ENCODE measurements around the gene ATP1B1. TPM values are rescaled to one million over a fixed set of nuclear protein-coding genes. Genes with fewer than 3 reads are reported as not detected.

Gene ATP1B1
- total and polyA plus RNA-seq, 2 of the 13 experiments (the other 11 are each of a cell fraction or from before 2014, with no cell fraction given) = 134 to 135 TPM

DNA sequence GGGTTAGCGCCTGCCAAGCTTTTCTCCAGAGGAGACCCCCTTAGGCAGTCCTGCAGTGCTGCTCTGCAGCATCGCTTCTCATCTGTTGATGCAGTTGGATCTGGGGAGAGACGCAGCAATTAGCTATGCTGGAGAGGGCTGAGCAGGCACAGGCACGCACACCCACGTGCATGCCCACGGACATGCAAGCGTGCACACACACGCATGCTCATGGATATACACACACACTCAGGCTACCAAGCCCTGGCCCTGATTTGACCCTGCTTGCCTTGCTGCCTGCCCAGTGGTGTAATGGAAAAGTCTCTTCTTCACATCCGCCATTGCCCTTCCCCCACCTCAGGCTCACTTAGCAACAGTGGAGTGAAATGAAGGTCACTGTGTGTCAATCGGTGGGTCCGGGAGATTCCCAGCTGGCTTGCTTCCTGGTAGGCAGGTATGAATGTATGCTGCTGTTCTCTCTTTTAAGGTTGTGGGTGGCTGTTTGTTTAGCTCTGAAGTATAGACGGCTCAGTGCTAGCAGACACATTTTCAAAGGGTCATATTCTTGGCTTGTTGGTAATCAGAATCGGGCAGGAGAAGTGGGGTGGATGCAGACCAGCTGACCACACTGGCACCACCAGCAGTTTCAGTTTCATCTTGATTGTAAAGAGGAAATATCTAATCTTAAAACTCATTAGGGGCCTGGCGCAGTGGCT, 9.5 kb downstream of the ATP1B1 start (continued):
- TF ChIP-seq, protein P1, sequence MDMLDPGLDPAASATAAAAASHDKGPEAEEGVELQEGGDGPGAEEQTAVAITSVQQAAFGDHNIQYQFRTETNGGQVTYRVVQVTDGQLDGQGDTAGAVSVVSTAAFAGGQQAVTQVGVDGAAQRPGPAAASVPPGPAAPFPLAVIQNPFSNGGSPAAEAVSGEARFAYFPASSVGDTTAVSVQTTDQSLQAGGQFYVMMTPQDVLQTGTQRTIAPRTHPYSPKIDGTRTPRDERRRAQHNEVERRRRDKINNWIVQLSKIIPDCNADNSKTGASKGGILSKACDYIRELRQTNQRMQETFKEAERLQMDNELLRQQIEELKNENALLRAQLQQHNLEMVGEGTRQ (IDR thresholded peaks at IDR 0.05; ENCODE audit: low read depth, low read length) = no peak
- TF ChIP-seq, protein P1 (CRISPR knock-in tag; IDR thresholded peaks at IDR 0.05; ENCODE audit: borderline replicate concordance) = no peak
- TF ChIP-seq, protein P2, sequence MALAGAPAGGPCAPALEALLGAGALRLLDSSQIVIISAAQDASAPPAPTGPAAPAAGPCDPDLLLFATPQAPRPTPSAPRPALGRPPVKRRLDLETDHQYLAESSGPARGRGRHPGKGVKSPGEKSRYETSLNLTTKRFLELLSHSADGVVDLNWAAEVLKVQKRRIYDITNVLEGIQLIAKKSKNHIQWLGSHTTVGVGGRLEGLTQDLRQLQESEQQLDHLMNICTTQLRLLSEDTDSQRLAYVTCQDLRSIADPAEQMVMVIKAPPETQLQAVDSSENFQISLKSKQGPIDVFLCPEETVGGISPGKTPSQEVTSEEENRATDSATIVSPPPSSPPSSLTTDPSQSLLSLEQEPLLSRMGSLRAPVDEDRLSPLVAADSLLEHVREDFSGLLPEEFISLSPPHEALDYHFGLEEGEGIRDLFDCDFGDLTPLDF (CRISPR knock-in tag; IDR thresholded peaks at IDR 0.05) = 0 out of 2 replicates have a peak, but pooled peaks have one; percentile 31
- TF ChIP-seq ZNF138 (CRISPR knock-in tag; IDR thresholded peaks at IDR 0.05; ENCODE audit: low read depth) (no peak), SNAPC2 (CRISPR knock-in tag; IDR thresholded peaks at IDR 0.05) (no peak), ZNF879 (CRISPR knock-in tag; IDR thresholded peaks at IDR 0.05) (no peak), MTF1 (CRISPR knock-in tag; IDR thresholded peaks at IDR 0.05) (no peak), TCF7 (IDR thresholded peaks at IDR 0.05; ENCODE audit: low read depth) (peak; percentile 67; the same call in 1 of the 2 replicates), SRSF9 (IDR thresholded peaks at IDR 0.05; ENCODE audit: borderline replicate concordance, insufficient read depth, low read depth, low read length, poor library complexity, severe bottlenecking) (no peak), ZNF652 (CRISPR knock-in tag; IDR thresholded peaks at IDR 0.05; ENCODE audit: borderline replicate concordance, low read depth) (peak; percentile 49; the same call in 1 of the 2 replicates)
- TF ChIP-seq, protein P3, sequence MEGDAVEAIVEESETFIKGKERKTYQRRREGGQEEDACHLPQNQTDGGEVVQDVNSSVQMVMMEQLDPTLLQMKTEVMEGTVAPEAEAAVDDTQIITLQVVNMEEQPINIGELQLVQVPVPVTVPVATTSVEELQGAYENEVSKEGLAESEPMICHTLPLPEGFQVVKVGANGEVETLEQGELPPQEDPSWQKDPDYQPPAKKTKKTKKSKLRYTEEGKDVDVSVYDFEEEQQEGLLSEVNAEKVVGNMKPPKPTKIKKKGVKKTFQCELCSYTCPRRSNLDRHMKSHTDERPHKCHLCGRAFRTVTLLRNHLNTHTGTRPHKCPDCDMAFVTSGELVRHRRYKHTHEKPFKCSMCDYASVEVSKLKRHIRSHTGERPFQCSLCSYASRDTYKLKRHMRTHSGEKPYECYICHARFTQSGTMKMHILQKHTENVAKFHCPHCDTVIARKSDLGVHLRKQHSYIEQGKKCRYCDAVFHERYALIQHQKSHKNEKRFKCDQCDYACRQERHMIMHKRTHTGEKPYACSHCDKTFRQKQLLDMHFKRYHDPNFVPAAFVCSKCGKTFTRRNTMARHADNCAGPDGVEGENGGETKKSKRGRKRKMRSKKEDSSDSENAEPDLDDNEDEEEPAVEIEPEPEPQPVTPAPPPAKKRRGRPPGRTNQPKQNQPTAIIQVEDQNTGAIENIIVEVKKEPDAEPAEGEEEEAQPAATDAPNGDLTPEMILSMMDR (CRISPR knock-in tag; IDR thresholded peaks at IDR 0.05) = no peak
- TF ChIP-seq, protein P4, sequence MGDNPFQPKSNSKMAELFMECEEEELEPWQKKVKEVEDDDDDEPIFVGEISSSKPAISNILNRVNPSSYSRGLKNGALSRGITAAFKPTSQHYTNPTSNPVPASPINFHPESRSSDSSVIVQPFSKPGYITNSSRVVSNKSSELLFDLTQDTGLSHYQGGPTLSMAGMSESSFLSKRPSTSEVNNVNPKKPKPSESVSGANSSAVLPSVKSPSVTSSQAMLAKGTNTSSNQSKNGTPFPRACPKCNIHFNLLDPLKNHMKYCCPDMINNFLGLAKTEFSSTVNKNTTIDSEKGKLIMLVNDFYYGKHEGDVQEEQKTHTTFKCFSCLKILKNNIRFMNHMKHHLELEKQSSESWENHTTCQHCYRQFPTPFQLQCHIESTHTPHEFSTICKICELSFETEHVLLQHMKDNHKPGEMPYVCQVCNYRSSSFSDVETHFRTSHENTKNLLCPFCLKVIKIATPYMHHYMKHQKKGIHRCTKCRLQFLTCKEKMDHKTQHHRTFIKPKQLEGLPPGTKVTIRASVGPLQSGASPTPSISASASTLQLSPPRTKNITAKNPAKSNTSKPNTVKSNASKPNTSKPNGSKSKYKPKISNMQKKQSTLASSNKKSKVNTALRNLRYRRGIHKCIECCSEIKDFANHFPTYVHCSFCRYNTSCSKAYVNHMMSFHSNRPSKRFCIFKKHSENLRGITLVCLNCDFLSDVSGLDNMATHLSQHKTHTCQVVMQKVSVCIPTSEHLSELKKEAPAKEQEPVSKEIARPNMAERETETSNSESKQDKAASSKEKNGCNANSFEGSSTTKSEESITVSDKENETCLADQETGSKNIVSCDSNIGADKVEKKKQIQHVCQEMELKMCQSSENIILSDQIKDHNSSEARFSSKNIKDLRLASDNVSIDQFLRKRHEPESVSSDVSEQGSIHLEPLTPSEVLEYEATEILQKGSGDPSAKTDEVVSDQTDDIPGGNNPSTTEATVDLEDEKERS (CRISPR knock-in tag; IDR thresholded peaks at IDR 0.05) = no peak
- TF ChIP-seq, protein P5, sequence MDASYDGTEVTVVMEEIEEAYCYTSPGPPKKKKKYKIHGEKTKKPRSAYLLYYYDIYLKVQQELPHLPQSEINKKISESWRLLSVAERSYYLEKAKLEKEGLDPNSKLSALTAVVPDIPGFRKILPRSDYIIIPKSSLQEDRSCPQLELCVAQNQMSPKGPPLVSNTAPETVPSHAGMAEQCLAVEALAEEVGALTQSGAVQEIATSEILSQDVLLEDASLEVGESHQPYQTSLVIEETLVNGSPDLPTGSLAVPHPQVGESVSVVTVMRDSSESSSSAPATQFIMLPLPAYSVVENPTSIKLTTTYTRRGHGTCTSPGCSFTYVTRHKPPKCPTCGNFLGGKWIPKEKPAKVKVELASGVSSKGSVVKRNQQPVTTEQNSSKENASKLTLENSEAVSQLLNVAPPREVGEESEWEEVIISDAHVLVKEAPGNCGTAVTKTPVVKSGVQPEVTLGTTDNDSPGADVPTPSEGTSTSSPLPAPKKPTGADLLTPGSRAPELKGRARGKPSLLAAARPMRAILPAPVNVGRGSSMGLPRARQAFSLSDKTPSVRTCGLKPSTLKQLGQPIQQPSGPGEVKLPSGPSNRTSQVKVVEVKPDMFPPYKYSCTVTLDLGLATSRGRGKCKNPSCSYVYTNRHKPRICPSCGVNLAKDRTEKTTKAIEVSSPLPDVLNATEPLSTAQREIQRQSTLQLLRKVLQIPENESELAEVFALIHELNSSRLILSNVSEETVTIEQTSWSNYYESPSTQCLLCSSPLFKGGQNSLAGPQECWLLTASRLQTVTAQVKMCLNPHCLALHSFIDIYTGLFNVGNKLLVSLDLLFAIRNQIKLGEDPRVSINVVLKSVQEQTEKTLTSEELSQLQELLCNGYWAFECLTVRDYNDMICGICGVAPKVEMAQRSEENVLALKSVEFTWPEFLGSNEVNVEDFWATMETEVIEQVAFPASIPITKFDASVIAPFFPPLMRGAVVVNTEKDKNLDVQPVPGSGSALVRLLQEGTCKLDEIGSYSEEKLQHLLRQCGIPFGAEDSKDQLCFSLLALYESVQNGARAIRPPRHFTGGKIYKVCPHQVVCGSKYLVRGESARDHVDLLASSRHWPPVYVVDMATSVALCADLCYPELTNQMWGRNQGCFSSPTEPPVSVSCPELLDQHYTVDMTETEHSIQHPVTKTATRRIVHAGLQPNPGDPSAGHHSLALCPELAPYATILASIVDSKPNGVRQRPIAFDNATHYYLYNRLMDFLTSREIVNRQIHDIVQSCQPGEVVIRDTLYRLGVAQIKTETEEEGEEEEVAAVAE (CRISPR knock-in tag; IDR thresholded peaks at IDR 0.05; ENCODE audit: borderline replicate concordance) = peak; percentile 46; the same call in 1 of the 2 replicates
